NCI-H2029 treated with DMSO at 0.1 percent for 48 hours (cell line): Measurements from ENCODE around the gene MRPS35.
A peak's percentile ranks its signal among the peaks of the same experiment; 100 is the strongest.

Experiments used
- DNase-seq: peaks from one replicate; lab custom pipeline; 2025; lab: John Stamatoyannopoulos, UW

The MRPS35 gene

DNA sequence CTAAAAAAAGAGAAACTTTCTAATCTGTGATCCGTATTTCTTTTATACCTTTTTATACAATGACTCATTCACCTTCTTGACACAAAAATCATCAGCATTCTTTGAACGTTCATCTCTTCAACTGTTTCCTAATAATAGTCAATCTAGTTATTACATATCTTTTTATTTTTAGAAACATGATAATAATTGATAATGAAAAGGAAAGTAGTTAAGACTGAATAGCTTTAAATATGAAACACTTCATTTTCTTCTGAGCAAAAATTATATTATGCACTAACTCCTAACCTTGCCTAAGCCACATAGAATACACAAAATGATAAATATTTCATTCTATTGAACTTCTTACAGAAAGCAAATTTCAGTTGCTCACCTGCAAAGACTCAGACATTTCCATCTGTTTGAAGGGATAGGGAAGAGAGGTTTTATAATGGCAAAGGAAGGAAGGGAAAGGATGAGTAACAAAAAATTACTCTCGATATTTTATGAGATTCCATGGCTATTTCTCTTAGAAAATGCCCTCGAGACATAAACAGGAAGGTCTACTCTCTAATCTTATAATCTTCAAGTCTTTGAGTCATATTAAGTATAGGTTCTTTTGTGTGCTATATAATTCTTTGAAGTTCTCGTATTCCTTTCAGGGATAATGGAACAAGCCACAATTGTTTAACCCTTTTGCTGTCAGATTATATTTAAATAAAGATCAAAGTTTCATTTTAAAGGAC is 61.9 kb downstream of the MRPS35 start:
- no peak for DNase-seq

DNA sequence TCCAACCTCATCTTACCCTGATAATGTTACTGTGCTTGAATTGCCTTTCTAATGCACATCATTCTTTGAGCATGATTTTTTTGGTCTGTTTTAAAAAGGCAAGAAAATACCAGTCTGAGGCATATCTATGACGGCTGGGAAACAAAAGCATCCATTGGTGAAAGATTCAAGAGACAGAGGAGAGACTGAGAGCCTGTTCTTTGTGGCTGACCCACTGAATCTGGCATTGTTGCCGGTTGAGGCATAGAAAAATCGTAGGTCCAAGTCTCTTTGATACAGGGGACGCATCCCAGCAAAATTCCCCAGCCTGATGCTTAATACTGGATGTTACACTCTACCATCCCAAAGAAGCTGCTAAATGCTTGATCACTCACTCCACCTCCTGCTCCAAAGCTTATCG is 66.5 kb downstream of the MRPS35 start:
- DNase-seq, result no peak

DNA sequence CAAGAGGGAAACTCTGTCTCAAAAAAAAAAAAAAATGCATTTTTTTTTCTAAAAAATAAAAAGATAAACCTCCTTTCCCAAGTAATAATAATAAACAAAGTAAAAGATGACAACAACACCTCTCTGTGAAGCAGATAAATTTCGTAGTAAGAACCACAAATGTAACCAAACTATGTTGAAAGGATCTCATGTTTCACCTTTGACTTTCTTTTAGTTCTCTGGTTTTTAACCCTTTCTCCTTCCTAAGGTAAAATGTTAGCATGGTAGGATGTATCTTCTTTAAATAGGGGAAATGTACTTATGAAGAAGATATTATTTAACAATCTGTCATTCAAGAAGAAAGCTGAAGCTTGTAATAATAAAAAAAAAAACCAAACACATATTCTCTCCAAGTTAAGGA is 67.6 kb downstream of the MRPS35 start:
- no peak for DNase-seq

DNA sequence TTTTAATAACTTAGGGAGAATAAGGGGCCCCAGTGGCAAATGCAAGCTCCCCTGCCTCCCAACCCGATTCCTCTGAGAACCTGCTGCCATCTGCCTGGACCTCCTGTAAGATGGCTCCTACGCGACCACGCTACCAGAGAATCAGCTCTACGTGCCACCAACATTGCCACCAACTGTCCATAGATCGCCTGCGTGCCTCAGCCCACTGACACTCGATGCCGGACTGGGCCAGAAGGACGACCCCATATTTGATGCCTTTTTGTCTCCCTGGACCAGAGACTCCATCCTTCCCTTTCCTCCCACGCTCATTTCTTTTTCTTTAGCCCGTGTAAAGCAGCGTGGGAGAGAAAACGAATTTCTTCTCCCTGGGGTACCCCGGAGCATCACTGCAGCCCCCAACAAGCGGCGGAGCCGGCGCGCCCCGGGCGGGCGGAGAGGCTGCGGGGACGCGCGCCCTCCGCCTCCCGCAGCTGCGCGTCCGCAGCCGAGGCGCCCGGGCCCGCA is 68.8 kb downstream of the MRPS35 start:
- DNase-seq, result no peak

DNA sequence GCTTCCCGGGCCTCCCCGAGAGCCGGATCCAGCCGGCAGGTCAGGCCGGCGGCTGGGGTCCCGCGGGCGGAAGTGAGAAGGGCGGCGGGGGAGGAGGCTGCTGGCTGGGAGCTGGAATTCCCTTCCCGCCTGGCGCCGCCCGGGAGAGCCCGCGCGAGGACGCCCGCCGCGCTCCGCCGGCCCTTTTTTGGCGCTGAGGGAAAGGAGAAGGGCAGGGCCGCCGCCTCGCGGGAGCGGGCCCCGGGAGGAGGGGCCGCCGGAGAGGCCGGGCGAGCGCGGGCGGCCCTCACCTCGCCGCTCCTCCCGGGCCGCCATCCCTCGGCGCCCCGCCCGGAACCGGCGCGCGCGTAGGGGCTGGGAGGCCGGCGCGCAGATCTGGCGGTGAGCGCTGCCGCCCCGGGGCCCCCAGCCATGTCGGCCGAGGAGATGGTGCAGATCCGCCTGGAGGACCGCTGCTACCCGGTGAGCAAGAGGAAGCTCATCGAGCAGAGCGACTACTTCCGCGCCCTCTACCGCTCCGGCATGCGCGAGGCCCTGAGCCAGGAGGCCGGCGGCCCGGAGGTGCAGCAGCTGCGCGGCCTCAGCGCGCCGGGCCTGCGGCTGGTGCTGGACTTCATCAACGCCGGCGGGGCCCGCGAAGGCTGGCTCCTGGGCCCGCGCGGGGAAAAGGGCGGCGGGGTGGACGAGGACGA is 69.4 kb downstream of the MRPS35 start, which contains the start of the genes KLHL42 and MANSC4:
Gene KLHL42 (plus strand): TSS at position 314 of the 692 bp plus-strand sequence. CDS start 98 bp downstream, at position 412.
Gene MANSC4 (minus strand): TSS at position 317 of the 692 bp plus-strand sequence. CDS start 8,960 bp downstream, outside the sequence.
- no peak for DNase-seq

DNA sequence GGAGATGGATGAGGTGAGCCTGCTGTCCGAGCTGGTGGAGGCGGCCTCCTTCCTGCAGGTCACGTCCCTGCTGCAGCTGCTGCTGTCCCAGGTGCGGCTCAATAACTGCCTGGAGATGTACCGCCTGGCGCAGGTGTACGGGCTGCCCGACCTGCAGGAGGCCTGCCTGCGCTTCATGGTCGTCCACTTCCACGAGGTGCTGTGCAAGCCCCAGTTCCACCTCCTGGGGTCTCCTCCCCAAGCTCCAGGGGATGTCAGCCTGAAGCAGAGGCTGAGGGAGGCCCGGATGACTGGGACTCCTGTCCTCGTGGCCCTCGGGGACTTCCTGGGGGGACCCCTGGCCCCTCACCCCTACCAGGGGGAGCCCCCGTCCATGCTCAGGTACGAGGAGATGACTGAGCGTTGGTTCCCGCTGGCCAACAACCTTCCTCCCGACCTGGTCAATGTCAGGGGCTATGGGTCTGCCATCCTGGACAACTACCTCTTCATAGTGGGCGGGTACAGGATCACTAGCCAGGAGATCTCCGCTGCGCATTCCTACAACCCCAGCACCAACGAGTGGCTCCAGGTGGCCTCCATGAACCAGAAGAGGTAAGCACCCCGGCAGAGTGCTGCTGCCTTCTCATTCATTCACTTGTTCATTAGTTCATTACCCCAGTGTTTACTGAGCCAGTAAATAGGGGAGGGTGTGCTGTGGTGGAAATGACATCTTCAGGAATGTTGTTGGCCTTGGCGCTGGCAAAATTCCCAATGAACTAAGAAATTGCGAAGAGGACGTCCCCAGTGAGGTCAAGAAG is 70.2 kb downstream of the MRPS35 start:
- peak; percentile 41 for DNase-seq

DNA sequence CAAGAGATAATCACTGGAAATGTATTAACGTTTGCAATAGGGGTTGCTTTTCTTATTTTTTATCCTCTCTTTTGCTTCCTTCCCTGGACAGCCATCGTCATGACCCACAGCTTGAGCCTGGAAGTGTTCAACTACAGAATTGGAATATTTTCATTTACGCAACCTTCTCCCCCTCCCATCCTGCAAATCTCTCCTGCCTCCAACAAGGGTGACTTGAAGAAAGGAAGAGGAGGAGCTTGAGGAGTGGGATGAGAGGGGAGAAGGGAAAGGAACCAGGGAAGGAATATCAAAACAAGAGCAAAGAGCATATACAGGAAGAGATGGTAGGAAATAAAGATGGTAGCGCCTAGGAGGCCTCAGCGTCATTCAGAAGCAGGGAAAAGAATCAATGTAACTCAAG is 71.0 kb downstream of the MRPS35 start:
- no peak for DNase-seq

DNA sequence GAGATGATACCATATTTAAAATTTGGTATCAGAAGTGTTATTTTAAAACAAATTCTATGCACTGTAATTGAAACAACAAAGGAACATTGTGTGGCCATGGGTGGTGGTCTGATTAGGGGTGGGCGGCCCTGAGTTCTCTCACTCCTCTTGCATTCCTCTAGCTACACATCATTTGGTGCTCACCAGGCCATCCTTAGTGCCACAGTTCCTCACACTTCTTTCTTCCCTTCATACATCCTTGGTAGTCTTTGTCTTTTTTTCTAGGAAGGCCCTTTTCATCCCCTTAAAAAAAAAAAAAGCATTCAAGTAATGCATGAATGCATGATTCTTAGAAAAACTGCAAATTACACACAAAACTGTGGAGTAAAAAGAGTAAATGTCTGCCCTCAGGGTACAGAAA is 71.8 kb downstream of the MRPS35 start:
- DNase-seq, result no peak

DNA sequence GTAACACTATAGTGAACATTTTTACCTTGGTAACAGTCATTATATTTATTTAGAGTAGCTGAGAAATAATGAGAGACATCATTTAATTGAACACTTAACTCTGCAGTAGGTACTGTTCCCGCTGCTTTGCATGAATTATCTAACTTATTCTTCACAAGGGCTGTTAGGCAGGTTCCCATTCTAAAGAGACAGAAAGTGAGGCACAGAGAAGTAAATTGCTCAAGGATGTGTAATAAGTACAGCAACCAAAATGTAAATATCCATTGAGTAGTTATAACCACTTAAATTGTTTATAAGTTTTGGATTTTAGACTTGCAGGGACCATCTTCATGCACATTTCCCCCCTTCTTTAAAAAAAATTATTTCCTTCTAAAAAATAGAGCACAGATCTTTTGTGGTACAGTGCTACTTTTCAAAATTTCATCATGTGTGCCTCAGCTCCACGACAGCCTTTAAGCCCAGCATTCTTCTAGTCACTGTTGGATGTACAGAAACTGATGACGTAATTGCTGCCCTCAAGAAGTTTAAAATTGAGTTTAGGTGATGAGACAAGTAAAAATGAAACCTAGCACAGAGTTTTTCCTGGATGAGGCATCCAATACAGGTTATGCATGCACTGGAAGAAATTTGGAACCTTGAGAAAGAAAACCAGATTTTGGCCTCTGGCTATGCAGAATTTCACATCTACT is 75.4 kb downstream of the MRPS35 start:
- no peak for DNase-seq

DNA sequence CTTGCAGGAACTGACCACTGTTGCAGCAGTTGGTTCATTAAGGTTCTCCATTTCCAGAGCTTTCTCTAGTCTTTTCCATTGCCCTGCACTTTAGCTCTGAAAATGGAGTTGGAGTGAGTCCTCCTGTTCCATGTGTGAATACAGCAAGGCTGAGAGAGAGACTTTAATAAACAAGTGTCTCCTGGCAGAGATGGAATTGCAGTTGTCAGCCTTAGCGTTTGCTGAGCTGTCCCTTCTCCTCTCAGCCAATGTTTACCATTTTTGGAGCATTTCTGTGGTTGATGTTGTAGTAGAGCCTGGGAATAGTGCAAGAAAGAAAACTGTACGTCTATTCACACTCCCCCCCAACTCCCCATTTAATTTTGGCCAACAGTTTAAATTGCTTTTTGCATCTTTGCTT is 76.9 kb downstream of the MRPS35 start:
- DNase-seq, result no peak

DNA sequence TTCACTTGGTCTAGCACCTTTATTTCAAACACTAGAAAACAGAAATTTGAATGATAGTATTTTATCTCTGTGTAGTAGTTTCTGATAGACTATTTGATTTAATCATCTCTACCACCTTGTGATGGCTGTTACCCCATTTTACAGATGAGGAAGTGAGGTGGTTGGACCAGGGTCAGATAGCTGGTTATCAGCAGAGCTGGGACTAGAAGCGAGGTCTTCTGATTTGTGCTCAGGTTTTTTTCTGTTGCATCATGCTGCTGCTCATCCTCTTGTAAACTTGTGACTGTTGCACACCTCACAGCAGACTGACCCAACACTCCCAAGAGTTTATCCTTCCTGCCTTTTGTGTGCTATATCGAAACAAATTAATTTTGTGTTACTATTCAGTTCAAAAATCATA is 79.5 kb downstream of the MRPS35 start:
- no peak for DNase-seq

DNA sequence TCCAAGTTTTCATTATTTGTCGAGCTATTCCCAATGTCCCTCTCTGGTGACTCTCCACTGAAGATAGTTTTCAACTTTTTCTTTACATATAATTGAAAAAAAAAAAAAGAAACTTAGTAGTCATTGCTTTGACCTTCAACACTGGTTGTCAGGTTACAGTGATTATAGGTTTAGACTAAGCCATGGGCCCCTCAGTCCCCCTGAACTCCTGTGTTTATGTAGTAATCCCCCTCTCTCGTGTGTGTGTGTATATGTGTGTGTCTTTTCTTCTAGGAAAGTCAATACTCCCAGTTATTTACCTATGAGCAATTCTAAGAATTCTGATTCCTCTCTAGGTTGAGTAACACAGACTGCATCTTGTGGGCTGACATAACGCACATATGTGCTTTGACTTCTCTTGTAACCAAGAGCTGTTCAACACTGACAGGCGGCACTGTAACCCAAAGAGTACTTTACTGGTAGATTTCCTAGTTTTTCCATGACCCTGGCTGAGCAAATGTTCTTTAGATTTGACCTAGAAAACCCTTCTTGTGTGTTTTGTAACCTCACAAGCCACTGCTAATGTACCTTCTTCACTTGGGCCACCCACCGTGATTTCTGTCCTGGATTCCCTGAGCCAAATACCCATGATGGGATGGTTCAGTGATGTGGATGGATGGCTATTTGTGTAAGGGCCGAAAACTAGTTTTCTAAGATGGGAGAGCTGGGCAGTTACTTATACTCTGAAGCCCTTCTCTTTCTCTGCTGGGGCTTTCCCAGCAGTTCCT is 84.4 kb downstream of the MRPS35 start:
- no peak for DNase-seq

DNA sequence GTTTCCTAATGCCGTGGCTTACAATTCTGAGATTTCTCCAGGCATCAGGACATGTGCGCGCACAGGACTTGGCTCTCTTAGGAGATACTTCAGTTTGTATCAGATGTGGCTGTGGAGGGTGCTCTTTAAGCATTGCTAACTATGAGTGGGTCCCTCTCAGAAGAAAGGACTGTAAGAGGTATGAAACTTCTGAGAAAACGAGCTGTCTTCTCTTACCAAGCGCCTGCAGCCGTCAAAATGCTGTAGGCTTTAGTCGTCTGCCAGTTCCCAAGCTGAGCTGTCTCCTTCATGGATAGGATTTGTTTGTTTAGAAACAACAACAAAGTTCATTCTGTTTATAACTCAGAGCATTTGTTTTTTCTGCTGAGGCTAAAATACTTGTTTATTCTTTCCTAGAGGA is 85.5 kb downstream of the MRPS35 start:
- DNase-seq, result no peak

DNA sequence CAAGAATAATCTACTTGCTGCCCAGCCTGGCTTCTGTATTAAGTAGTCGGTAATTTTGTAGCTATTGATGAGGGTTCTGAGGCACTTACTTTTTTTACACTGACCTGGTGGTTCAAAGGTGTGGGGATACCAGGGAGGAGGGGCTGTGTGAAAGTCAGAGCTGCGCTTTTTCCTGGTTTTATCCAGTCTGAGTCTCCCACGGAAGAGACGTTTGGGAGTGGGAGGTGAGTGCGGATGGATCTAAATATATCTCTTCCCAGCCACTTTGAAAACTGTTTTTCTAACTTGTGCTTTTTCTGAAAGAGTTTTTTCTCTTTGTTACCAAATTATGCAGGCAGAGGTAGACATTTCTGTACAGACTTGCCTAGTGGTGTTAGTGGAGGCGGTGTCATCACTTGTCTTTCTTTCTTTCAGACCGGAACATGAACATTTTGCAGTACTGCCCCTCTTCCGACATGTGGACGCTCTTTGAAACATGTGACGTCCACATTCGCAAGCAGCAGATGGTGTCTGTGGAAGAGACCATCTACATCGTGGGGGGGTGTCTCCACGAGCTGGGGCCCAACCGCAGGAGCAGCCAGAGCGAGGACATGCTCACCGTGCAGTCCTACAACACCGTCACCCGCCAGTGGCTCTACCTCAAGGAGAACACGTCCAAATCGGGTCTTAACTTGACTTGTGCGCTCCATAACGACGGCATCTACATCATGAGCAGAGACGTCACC is 86.8 kb downstream of the MRPS35 start:
- no peak for DNase-seq

DNA sequence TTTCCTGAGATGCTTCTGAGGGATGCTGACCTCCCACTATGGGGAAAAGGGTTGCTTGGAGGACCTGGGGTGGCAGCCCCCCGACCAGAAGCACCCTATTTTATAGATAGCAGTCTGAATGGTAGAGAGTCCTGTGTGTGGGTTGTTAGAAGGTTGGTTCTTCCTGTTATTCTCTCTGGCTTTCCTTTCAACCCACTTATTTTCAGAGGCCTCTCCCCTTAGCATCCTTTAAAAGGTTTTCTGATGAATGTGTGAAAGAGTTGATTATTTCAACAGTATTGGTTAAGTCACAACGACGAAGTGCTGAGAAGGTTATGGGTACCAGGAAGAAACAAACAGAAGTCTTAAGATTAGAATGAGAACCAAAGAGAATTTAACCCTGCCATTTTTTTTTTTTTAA is 90.2 kb downstream of the MRPS35 start:
- DNase-seq, result no peak

DNA sequence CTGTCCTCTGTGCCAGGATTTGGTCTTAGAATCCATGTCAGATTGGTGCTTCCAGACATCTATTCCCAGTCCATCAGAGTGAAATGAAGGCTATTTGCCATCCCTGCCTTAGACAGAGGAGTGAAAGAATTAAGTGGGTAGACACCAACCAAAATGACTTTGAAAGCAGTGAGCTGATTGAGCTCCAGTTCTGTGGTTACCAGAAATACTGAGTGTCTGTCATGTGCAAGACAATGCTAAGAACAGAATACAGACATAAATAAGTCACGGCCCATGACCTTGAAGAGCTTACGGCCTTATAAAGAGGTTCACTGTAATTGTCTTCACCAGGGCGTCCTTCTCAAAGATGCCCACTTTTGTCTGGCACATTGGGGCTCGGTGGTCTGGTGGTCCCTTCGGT is 91.0 kb downstream of the MRPS35 start:
- DNase-seq, result no peak

DNA sequence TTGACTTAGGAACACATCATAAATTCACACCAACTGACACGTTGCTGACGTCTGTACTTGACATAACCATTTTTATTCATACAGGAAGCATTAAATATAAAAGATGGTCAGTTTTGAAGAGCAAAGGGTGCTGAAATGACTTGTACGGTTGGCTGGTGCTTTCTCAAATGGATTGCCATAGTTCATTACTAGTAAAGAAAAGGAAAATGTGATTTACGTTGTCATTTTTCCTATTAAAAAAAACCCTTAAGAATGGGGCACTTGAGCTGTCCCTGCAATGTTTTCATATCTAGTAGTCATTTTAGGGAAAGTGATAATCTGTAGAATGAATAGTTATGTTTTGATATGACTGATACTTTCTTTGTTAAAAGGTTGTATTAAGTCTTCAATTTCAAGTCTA is 91.9 kb downstream of the MRPS35 start:
- DNase-seq, result no peak

DNA sequence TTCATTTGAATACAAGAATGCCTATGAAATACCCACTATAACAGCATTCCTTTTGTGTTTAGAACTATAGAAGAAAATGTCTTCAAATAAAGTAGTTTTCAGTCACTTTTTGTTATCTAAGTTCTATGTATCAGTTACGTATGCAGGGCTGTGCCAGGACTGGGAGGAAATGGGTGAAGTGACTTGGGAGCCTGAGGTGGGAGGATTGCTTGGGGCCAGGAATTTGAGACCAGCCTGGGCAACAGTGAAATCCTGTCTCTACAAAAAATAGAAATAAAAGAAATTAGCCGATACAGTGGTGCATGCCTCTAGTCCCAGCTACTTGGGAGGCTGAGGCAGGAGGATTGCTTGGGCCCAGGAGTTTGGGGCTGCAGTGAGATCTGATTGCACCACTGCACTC is 92.3 kb downstream of the MRPS35 start:
- DNase-seq, result no peak

DNA sequence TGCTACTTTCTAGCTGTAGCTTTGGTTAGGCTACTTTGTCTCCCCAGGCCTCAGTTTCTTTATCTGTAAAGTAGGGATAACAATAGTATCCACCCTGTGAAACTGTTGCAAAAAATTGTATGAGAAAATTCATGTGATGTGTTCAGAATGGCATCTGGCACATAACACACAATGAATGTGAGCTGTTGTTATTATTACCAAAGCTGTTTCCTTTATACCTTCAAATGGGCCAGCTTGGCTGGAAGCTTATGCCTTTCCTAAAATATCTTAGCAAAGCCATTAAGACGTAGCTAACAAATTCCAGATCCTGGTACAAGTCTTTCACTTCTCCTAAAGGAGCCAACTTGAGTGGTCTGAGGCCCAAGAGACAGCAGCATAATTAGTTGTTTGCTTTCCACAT is 94.6 kb downstream of the MRPS35 start:
- DNase-seq, result no peak
